SK-N-SH (cell line): ENCODE measurements around the gene PALM2AKAP2.

Experiments used
- CTCF ChIP-seq: fragments of 200-600 bp; sonication (generic); IDR thresholded peaks from 2 replicates; pipeline ENCODE4 v1.6.1; 2017; ENCODE audit warnings: antibody characterized with exemption, mild to moderate bottlenecking, moderate library complexity
- GABPA ChIP-seq: IDR thresholded peaks from 2 replicates; pipeline ENCODE4 v1.4.0; 2012; ENCODE audit warnings: low read depth, mild to moderate bottlenecking
- NFIC ChIP-seq: IDR thresholded peaks from 2 replicates; pipeline ENCODE4 v1.4.0; 2012; ENCODE audit warnings: borderline replicate concordance
- POLR2AphosphoS5 ChIP-seq: IDR thresholded peaks from 2 replicates; pipeline ENCODE4 v1.6.1; 2012; ENCODE audit warnings: low read depth, low read length
- RAD21 ChIP-seq: IDR thresholded peaks from 2 replicates; pipeline ENCODE4 v1.6.1; 2012; ENCODE audit warnings: mild to moderate bottlenecking, low read length
- USF1 ChIP-seq: IDR thresholded peaks from 2 replicates; pipeline ENCODE4 v1.4.0; 2012; ENCODE audit warnings: low read depth, borderline replicate concordance
- YY1 ChIP-seq: IDR thresholded peaks from 2 replicates; pipeline ENCODE4 v1.4.0; 2012; ENCODE audit warnings: low read depth, mild to moderate bottlenecking
- ZBTB33 ChIP-seq: IDR thresholded peaks from 2 replicates; pipeline ENCODE4 v1.4.0; 2012; ENCODE audit warnings: low read depth, borderline replicate concordance
- TF ChIP-seq, protein P1 (sequence below): fragments of 150-350 bp; IDR thresholded peaks from 2 replicates; pipeline ENCODE4 v1.6.1; 2017; ENCODE audit warnings: antibody characterized with exemption, low read length, low read depth, borderline replicate concordance

- TF ChIP-seq POLR2AphosphoS5 (no peak), ZBTB33 (no peak), CTCF (no peak), NFIC (no peak), RAD21 (no peak), YY1 (no peak), USF1 (no peak), GABPA (no peak)
- TF ChIP-seq, protein P1, sequence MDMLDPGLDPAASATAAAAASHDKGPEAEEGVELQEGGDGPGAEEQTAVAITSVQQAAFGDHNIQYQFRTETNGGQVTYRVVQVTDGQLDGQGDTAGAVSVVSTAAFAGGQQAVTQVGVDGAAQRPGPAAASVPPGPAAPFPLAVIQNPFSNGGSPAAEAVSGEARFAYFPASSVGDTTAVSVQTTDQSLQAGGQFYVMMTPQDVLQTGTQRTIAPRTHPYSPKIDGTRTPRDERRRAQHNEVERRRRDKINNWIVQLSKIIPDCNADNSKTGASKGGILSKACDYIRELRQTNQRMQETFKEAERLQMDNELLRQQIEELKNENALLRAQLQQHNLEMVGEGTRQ: no peak
Observed at GRCh38 chr9:109806506-109807115, 26.6 kb downstream of the PALM2AKAP2 start.
